HUES64 (cell line): ENCODE results near the gene ZNF853.
A peak's percentile ranks its signal among the peaks of the same experiment; 100 is the strongest.

Experiments used
- H3K27ac ChIP-seq: 2 replicates; pipeline ENCODE4 v1.7.0; 2013; ENCODE audit warnings: low read depth, low read length, inconsistent platforms
- H3K27me3 ChIP-seq: 2 replicates; pipeline ENCODE4 v1.6.1; 2013; ENCODE audit warnings: mild to moderate bottlenecking, low read length; ENCODE audit not compliant: insufficient read depth
- H3K36me3 ChIP-seq: 2 replicates; pipeline ENCODE4 v1.6.1; 2013; ENCODE audit warnings: mild to moderate bottlenecking, low read length; ENCODE audit not compliant: insufficient read depth
- H3K4me1 ChIP-seq: 2 replicates; pipeline ENCODE4 v1.6.1; 2013; ENCODE audit warnings: mild to moderate bottlenecking, low read length, moderate library complexity; ENCODE audit not compliant: insufficient read depth
- H3K4me3 ChIP-seq: 2 replicates; pipeline ENCODE4 v1.5.1; 2013; ENCODE audit warnings: mild to moderate bottlenecking, low read length, moderate library complexity
- H3K9ac ChIP-seq: 2 replicates; pipeline ENCODE4 v1.6.1; 2013; ENCODE audit warnings: mild to moderate bottlenecking, low read depth, low read length
- H3K9me3 ChIP-seq: 2 replicates; pipeline ENCODE4 v1.6.1; 2013; ENCODE audit warnings: low read depth, low read length; ENCODE audit not compliant: insufficient read depth
- WGBS: fragments of 150-250, 120-280 bp; methylation state at CpG from one replicate; pipeline ENCODE4 v1.1.7; 2013; ENCODE audit warnings: missing lambda C conversion rate; 5-methylcytosine and 5-hydroxymethylcytosine counted together

Gene ZNF853

DNA sequence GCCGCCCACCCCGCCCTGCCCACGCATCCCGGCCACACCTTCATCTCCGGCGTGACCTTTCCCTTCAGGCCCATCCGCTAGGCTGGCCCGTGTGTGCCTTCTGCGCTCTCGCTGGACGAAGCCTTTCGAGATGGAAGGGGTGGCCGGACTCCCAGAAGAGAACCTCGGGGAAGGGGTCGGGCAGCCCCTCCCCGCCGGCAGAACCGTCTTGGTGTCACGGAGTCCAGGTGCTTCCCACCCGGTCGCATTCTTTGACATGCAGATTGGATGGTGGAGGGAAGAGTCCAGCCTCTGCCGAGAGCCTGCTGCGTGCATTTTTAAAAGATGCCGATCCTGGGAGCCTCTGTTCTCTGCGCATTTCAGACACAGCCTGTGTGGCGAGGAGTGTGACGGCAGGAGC, 7.3 kb upstream of the ZNF853 start:
- H3K36me3 ChIP-seq = peaks cover 13% of the 10 kb centered on the region
- H3K4me1 ChIP-seq = no peaks in the 10 kb centered on the region
- no peak overlapping the region for H3K4me3 ChIP-seq
- H3K27ac ChIP-seq = no peak overlapping the region
- no peaks in the 10 kb centered on the region for H3K27me3 ChIP-seq
- no peaks in the 10 kb centered on the region for H3K9me3 ChIP-seq
- 93% methylated on average over 27 of the region's 27 CpGs for WGBS
- H3K9ac ChIP-seq = no peak overlapping the region

DNA sequence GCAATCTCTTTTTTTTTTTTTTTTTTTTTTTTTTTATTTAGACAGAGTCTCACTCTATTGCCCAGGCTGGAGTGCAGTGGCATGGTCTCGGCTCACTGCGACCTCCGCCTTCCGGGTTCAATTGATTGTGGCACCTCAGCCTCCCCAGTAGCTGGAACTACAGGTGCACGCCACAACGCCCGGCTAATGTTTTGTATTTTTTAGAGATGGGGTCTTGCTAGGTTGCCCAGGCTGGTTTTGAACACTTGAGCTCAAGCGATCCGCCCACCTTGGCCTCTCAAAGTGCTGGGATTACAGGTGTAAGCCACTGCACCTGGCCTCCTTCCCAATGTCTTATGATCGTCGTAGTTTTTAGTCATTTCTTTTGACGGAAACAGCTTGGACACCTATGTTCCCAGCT, 6.6 kb upstream of the ZNF853 start:
- Histone ChIP-seq H3K9me3 (no peaks in the 10 kb centered on the region), H3K4me3 (no peak overlapping the region), H3K9ac (no peak overlapping the region), H3K27me3 (no peaks in the 10 kb centered on the region), H3K4me1 (no peaks in the 10 kb centered on the region), H3K27ac (no peak overlapping the region), H3K36me3 (peaks cover 13% of the 10 kb centered on the region)
- WGBS = 96% methylated on average over 12 of the region's 12 CpGs

DNA sequence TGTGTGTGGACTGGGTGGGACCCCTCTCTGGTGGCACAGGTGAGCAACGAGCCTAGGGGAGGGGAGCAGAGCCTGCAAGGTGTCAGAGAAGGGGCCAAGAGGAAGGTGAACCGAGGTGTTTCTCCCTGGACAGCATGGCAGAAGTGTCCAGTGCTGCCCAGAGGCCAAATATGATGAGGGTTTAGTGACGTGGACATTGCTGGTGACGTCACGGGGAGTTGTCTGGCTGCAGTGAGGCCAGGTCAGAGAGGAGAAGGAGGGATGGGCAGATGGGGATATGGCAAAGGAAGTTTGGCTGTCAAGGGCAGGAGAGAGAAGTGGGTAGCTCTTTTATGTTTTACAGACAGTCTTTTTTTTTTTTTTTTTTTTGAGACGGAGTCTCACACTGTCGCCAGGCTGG, 2.6 kb upstream of the ZNF853 start:
- Histone ChIP-seq H3K27ac (no peak overlapping the region), H3K9me3 (no peaks in the 10 kb centered on the region), H3K4me3 (no peak overlapping the region), H3K4me1 (no peaks in the 10 kb centered on the region), H3K27me3 (no peaks in the 10 kb centered on the region), H3K36me3 (peaks cover 3% of the 10 kb centered on the region; the same call in 1 of the 2 replicates), H3K9ac (no peak overlapping the region)
- WGBS = 90% methylated on average over 6 of the region's 7 CpGs

DNA sequence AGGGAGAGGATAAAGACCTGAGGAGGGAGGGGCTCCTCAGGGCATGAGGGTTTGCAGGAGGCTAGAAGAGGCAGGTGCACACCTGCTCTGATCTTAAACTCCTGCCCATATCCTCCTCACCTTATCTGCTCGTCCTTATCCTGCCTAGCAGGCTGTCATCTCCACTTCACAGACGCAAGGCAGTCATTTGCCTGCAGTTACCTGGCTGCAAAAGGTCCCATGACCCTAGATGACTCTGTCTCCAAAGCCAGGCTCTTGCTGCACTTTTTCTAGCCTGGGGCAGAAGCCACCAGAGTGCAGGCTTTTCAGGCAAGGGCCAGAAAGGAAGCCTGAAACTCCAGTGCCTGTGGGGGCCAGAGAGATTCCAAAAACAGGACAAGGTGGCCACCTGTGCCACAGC, 1.7 kb upstream of the ZNF853 start:
- no peaks in the 10 kb centered on the region for H3K27me3 ChIP-seq
- no peak overlapping the region for H3K9ac ChIP-seq
- no peaks in the 10 kb centered on the region for H3K9me3 ChIP-seq
- H3K4me1 ChIP-seq = no peaks in the 10 kb centered on the region
- no peak overlapping the region for H3K27ac ChIP-seq
- no peak overlapping the region for H3K4me3 ChIP-seq
- 59% methylated on average over 2 of the region's 2 CpGs for WGBS
- peaks cover 6% of the 10 kb centered on the region; the same call in 1 of the 2 replicates for H3K36me3 ChIP-seq

DNA sequence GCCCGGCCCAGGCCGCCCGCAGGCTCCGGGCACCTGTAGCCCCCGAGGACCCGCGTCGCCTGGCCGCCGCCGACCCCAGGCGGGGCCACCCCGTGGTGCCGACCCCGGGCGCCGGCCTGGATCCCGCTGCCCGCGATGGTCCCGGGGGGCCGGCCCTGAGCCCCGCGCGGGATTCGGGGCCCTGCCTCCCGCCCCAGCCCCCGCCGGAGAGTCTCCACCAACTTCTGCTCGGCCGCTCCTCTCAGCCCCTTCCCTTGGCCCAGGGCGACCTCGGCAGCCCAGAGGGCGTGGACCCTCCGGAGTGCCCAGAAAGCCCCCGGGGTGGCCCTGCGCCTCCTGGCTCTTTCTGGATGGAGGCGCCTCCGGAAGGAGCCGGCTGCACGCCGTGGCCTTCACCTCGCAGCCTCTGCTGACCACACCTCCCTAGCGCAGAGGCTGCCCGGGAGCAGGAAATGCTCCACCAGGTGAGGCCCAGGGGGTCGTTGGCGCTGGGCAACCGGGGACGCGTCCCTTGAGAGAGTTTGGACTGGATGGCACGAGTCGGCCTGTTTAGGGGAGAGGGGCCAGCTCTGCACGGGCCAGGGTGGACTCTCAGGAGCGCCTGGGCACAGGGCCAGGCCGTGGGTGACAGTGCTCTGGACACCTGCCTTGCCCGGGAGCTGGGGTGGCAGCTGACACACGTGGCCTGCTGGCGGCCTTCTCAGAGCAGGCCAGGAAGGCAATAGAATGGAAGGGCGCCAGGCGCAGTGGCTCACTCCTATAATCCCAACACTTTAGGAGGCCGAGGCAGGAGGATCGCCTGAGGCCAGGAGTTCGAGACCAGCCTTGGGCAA, 529 bp downstream of the ZNF853 start:
- no peaks in the 10 kb centered on the region for H3K27me3 ChIP-seq
- 14% methylated on average over 63 of the region's 63 CpGs for WGBS
- H3K9me3 ChIP-seq = no peaks in the 10 kb centered on the region
- no peaks in the 10 kb centered on the region for H3K4me1 ChIP-seq
- peak overlapping the region; percentile 49 for H3K9ac ChIP-seq
- H3K27ac ChIP-seq = peak overlapping the region; percentile 46; the same call in 1 of the 2 replicates
- peak overlapping the region; percentile 64 for H3K4me3 ChIP-seq
- H3K36me3 ChIP-seq = peaks cover 8% of the 10 kb centered on the region; the same call in 1 of the 2 replicates

DNA sequence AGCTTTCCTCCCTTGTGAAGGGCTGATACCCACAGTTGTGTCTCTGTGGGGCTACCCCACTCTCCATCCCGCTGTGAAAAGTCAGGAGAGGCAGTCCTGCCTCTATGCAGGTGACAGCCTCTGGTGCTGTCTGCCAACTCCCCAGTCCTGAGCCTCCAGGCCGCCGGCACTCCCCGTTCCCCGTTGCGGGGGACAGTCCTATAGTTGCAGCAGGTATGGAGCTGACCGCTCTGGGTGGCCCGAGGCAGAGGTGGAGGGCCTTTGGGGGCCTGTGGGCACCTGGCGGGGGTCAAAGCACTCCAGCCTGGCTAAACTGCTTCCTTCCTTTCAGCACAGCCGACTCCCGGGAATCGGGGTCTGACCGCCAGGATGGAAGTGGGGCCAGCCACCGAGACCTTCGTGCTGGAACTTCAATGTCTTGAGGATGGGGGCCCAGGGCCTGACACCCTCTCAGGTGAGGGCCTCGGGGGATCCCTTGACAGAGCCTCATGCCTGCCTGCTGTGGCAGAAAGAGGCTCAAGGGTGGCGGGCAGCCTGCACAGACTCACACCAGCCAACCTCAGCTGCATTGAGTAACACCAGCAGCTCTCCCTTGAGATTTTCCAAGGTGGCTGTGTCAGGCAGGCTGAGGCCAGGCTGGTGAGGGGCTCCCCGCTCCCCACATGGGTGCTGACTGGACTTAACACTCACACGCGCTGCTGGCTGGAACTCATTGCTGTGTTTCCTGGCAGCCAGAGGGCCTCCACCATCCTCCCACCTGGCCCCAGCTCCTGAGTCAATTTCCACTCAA, 1.6 kb downstream of the ZNF853 start:
- 94% methylated on average over 20 of the region's 20 CpGs for WGBS
- H3K27me3 ChIP-seq = no peaks in the 10 kb centered on the region

DNA sequence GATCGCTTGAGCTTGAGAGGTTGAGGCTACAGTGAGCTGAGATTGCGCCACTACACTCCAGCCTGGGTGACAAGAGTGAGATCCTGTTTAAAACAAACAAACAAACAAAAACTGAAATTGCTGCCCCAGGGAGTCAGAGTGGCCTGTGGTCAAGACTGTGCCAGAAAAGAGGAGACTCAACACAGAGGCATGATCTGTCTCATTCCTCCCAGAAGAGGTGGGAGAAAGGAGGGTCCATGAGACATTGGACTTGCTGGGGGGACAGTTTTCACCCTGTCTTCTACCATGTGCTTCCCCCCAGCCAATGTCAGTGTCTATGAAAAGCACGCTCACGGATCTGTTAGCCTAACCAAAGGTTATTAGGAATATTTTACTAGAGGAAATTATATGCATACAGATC, 3.2 kb downstream of the ZNF853 start:
- no peak overlapping the region for H3K27ac ChIP-seq
- no peak overlapping the region for H3K9ac ChIP-seq
- H3K4me3 ChIP-seq = no peak overlapping the region
- 90% methylated on average over 2 of the region's 4 CpGs for WGBS
- peaks cover 29% of the 10 kb centered on the region for H3K36me3 ChIP-seq
- no peaks in the 10 kb centered on the region for H3K4me1 ChIP-seq
- H3K27me3 ChIP-seq = no peaks in the 10 kb centered on the region
- H3K9me3 ChIP-seq = no peaks in the 10 kb centered on the region

More for the DNA sequence above, 1.6 kb downstream of the ZNF853 start:
- no peaks in the 10 kb centered on the region for H3K9me3 ChIP-seq
- no peak overlapping the region for H3K4me3 ChIP-seq
- H3K4me1 ChIP-seq = no peaks in the 10 kb centered on the region
- H3K9ac ChIP-seq = no peak overlapping the region
- H3K27ac ChIP-seq = no peak overlapping the region
- H3K36me3 ChIP-seq = peaks cover 19% of the 10 kb centered on the region

DNA sequence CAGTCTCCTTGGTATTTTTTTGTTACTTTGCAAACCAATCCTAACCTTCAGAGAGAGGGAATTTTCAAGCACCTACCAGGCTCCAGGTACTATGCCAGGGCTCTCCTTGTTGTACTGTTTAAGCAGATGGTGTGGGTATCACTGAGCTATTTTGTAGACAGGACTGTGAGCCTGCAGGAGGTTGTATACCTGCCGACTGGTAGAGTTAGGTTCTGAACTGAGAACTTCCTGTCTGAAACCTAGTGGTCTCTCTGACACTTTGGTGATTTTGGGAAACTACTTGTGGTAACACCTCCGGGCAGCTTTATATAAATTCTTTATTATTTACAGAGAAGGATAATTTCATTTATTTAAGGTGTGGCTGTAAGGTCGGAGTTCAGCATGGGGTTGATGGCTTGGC, 4.6 kb downstream of the ZNF853 start:
- H3K4me3 ChIP-seq = no peak overlapping the region
- no peak overlapping the region for H3K27ac ChIP-seq
- no peaks in the 10 kb centered on the region for H3K27me3 ChIP-seq
- no peaks in the 10 kb centered on the region for H3K4me1 ChIP-seq
- H3K9me3 ChIP-seq = no peaks in the 10 kb centered on the region
- H3K36me3 ChIP-seq = peaks cover 35% of the 10 kb centered on the region
- WGBS = 87% methylated on average over 2 of the region's 3 CpGs
- no peak overlapping the region for H3K9ac ChIP-seq

DNA sequence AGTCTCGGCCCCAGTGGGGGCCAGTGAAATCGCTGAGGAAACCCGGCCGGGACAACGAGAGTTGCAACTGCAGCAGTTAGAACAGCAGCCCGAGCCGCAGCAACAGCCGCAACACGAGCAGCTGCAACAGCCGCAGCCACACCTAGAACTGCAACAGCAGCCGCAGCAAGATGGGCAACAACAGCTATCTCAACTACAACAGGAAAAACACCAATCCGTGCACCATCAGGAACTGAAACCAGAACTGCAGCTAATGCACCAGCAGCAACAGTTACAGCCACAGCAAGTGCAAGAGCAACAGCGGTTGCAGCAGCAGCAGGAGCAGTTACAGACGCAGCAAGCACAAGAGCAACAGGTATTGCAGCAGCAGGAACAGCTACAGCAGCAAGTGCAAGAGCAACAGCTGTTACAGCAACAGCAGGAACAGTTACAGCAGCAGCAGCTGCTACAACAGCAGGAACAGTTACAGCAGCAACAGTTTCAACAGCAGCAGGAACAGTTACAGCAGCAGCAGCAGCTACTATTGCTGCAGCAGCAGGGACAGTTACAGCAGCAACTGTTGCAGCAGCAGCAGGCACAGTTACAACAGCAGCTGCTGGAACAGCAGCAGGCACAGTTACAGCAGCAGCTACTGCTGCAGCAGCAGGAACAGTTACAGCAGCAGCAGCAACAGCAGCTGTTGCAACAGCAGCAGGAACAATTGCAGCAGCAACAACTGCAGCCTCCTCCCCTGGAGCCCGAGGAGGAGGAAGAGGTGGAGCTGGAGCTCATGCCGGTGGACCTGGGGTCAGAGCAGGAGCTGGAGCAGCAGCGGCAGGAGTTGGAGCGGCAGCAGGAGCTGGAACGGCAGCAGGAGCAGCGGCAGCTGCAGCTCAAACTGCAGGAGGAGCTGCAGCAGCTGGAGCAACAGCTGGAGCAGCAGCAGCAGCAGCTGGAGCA, 6.1 kb downstream of the ZNF853 start:
- peaks cover 35% of the 10 kb centered on the region for H3K36me3 ChIP-seq
- no peak overlapping the region for H3K9ac ChIP-seq
- no peak overlapping the region for H3K4me3 ChIP-seq
- 95% methylated on average over 20 of the region's 20 CpGs for WGBS
- no peak overlapping the region for H3K27ac ChIP-seq
- no peaks in the 10 kb centered on the region for H3K9me3 ChIP-seq
- no peaks in the 10 kb centered on the region for H3K27me3 ChIP-seq
- no peaks in the 10 kb centered on the region for H3K4me1 ChIP-seq

DNA sequence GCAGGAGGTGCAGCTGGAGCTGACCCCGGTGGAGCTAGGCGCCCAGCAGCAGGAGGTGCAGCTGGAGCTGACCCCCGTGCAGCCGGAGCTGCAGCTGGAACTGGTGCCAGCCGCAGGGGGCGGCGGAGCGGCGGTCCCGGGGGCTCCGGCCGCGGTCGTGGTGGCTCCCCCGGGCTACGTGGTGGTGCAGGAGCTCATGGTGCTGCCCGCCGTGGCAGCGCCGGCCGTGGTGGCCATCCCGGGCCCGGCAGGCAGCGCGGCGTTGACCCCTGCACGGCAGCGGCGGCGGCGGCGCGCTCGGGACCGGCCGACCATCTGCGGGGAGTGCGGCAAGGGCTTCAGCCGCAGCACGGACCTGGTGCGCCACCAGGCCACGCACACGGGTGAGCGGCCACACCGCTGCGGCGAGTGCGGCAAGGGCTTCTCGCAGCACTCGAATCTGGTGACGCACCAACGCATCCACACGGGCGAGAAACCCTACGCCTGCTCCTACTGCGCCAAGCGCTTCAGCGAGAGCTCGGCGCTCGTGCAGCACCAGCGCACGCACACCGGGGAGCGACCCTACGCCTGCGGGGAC, 6.8 kb downstream of the ZNF853 start:
- H3K27ac ChIP-seq = no peak overlapping the region
- H3K4me3 ChIP-seq = no peak overlapping the region
- no peaks in the 10 kb centered on the region for H3K9me3 ChIP-seq
- H3K27me3 ChIP-seq = no peaks in the 10 kb centered on the region
- H3K9ac ChIP-seq = no peak overlapping the region
- H3K36me3 ChIP-seq = peaks cover 35% of the 10 kb centered on the region
- no peaks in the 10 kb centered on the region for H3K4me1 ChIP-seq
- 97% methylated on average over 67 of the region's 67 CpGs for WGBS
